Stimulated activated CD8-positive, alpha-beta memory T cell treated with anti-CD3 and anti-CD28 coated beads, Interleukin-4, amount 100 ng/mL, for 4 hours (primary cell): ENCODE measurements around the gene R3HDM1.
"Not testable (repeated sequence)": the region's sequence is repeated elsewhere in the genome, so short reads cannot be mapped to it uniquely, and the experiment has no call there.

Experiments used
- DNase-seq, 2 donors: peaks; one replicate each; pipeline ENCODE4 v3.0.0-alpha.2; 2020; ENCODE audit warnings: low read depth in 2 of 2, low spot score in 1 of 2

The R3HDM1 gene

GRCh38 chr2:135570884-135571283 is 39.6 kb downstream of the R3HDM1 start:
- DNase-seq: no peak

DNA sequence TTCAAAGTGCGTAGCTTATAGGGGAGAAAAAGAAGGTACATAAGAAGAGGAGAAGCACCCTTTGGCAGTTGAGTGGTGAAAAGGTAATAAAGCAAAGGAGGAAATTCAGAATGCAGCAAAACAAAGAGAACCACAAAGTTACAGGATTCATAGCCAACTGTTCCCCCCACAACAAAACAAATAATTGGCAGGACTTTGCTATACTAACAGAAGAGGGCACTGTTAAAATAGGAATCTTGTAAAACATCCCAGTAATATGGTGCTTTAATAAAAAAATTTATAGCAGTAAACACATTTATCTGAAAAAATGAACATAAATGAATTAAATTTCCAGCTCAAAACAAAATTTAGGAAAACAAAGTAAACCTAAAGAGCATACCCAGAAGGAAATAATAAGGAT is 42.3 kb downstream of the R3HDM1 start:
- no peak for DNase-seq

- DNase-seq: no peak
These were observed 50.0 kb downstream of the R3HDM1 start for GRCh38 chr2:135581282-135581681.

- DNase-seq: no peak
These were observed 51.1 kb downstream of the R3HDM1 start for GRCh38 chr2:135582383-135582782.

DNA sequence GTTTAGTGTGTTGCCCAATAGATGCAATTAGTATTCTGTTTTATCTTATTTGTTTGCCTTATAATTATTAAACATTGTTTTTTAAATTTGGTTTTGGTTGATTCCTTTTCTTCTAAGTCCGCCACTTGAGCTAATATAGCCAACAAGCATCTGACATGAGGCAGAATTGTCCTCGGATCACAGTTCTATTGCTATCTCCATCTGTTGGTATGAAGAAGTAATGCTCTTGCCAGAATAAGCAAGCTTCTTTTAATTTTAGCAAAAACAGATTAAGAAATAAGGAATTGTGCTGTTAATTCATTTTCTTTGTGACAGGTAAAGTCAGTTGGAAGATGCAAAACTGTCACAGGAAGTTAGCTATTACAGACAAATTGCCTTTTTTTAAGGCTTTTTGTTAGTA is 54.3 kb downstream of the R3HDM1 start:
- DNase-seq: no peak

DNA sequence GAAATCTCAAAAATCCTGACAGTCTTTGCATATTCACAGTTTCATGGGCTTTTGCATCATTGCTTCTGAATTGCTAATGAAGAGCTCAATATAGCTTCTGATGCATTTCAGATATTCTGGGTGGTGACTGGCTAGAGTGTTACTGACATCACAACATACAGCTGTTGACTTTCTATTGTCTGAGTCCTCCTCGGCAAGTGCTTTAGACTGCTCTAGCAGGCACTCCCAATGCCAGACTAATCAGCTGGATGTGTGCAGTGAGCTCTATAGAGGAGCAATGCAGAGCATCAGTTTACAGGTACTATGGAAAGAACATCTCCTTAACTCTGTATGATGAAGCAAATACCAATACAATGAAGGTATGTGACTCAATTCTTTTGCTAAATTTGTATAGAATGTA is 54.9 kb downstream of the R3HDM1 start:
- no peak for DNase-seq

- DNase-seq: no peak
These were observed 56.7 kb downstream of the R3HDM1 start for GRCh38 chr2:135587958-135588357.

GRCh38 chr2:135590619-135591260 is 59.5 kb downstream of the R3HDM1 start:
- no peak for DNase-seq

DNA sequence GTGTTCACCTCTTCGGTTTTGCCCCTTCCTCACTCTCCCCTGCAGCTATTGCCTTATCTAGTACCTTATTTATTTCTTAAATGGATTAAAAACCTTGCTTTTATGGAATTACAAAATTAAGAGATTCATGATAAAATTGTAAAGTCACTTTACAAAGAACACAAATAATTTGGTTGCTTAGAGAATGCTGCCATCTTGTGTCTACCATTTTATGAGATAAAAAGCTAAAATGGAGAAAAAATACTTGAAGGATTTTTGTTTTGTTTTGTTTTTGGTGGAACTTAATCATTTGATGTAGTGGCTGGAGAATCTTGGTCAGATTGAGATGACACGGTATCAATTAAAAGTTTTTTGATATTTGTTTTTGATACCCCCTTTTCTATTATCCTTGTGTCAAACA is 69.6 kb downstream of the R3HDM1 start:
- DNase-seq: no peak

- no peak for DNase-seq
These were observed 72.3 kb downstream of the R3HDM1 start for GRCh38 chr2:135603543-135603942.

DNA sequence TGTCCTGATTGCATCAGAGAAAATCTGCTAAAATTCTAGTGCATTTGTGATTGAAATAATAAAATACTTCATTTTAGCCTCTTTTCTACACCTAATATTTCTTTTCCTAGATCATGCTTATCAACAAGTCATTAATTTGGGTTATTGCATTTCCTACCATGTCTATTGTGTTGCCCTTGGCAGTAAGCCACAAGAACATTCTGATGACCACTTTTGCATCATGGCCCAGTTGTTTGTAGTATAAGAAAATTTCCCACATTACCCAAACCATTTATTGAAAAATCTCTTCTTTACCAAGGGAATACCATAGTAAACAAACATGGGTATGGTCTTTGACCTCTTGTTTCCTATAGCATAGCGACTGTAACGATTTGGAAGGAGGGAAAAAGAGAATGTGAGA is 76.3 kb downstream of the R3HDM1 start:
- DNase-seq: no peak

- DNase-seq: no peak
These were observed 81.0 kb downstream of the R3HDM1 start for GRCh38 chr2:135612319-135612718.

GRCh38 chr2:135615404-135615803 is 84.1 kb downstream of the R3HDM1 start:
- DNase-seq: no peak

- no peak for DNase-seq
These were observed 86.3 kb downstream of the R3HDM1 start for GRCh38 chr2:135617501-135618015.

DNA sequence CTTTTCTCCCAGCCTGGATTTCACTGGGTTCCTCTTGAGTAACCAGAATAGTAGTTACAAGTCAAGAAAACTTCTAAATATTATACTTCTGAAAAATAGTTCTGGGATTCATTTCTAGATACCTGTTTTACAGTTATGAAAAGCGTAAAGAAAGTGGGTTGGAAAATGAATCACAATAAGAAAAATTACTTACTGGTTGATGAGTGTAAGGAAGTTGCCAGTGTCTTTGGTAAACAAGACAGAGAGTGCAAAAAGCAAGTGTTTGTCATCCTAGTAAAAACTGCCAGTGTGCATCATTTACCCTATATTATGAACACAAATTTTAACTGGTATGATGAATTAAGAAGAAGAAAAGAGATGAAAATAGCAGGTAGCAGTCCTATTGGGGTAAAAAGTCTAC is 88.9 kb downstream of the R3HDM1 start:
- no peak for DNase-seq

DNA sequence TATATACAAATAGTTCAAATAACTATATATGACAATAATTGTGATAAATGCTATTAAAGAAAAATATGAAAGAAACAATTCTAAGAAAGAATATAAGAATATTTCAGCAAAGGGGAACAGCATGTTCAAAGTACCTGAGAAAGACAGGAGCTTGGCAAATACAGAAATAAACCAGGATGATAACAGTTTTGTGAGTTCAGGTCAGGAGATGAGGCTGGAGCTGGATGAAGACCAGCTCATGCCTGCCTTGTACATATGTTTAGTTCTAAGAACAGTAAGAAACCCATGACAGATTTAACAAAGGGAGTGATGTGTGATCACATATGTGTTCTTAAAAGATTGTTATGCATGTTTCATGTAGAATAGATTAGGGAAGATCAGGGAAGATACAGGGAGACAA is 98.2 kb downstream of the R3HDM1 start:
- DNase-seq: no peak

GRCh38 chr2:135630034-135630433 is 98.8 kb downstream of the R3HDM1 start:
- DNase-seq: not testable (repeated sequence)

GRCh38 chr2:135630488-135630887 is 99.2 kb downstream of the R3HDM1 start:
- no peak for DNase-seq

- no peak for DNase-seq
These were observed 102.3 kb downstream of the R3HDM1 start for GRCh38 chr2:135633582-135633981.

DNA sequence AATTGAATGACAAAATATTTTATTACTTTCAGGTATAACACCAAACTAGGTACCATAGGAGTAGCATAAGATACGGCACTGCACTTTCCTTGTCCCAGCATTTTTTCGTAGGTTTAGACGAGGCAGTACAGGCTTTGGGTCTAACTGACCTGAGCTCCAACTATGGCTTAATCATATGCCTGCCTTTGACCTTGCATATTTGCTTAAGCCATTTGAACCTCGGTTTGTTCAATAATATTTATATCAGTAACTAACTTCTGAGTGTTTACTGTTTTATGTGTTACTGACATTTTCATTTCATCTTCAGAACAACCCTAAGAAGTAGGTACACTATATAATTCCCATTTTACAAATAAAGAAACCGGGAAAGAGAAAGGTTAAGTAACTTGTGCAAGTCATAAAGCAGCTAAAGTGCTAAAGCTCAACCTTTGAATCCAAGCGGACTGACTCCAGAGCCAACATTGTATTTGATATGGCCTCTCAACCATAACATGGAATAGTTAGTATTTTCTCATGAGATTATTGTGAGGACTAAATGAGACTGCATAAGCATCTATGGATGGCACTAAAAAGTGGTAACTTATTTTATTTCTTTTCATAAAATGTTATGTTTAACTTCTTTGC is 104.0 kb downstream of the R3HDM1 start:
- no peak for DNase-seq

- DNase-seq: no peak
These were observed 105.7 kb downstream of the R3HDM1 start for GRCh38 chr2:135636982-135637381.

DNA sequence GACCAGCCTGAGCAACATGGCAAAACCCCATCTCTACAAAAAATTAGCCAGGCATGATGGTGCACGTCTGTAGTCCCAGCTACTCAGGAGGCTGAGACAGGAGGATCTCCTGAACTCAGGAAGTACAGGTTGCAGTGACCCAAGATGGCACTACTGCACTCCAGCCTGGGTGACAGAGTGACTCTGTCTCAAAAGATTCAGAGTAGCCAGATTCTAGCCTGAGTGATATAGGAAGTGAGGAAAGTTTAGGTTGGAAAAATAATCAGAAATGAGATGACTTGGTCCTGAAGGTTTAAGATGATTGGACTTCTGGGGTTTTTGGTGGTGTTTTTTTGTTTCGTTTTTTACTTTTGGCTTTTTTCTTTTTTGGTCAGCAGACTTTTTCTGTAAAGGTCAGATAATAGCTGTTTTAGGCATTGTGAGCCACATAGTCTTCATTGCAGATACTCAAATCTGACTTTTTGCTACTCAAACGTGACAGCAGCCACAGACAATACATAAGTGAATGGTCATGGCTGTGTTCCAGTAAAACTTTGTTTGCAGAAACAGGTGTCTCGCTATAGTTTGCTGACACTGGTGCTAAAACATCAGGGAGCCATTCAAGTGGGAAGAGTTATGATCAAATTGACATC is 106.3 kb downstream of the R3HDM1 start:
- no peak for DNase-seq
